ENCODE data around the gene DNMT1. TPM values are rescaled to one million over a fixed set of nuclear protein-coding genes. Genes with fewer than 3 reads are reported as not detected.

DNMT1 gene
- total and polyA plus RNA-seq, 2 donors (not counting 1 experiment from before 2014, with no cell fraction given), result 53.0 to 119 TPM

DNA sequence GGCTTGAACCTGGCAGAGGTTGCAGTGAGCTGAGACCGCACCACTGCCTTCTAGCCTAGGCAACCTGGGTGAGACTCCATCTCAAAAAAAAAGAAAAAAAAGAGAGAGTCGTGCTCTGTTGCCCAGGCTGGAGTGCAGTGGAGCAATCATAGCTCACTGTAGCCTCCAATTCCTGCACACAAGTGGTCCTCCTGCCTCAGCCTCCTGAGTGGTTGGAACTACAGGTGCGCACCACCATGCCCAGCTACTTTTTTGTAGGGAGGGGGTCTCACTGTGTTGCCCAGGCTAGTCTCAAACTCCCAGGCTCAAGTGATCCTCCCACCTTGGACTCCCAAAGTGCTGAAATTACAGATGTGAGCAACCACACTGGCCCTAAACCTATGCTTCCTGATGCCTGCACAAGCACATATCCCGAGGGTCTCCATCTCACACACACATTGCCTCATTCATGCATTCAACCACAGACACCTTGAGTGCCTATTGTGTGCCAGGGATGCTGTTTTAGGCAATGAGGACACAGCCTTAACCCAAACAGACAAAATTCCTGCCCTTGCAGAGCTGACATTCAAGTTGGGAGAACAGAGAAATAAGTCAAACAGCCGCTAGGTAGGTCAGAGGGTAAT, 94.5 kb downstream of the DNMT1 start:
- WGBS (ENCODE audit: insufficient coverage), result 94% methylated on average over 4 of the region's 5 CpGs
- no peaks in the 10 kb centered on the region for H3K27me3 ChIP-seq (replicated peaks in 1 of 4; ENCODE audit: control extremely low read depth in 1 of 4, control insufficient read depth in 3 of 4, insufficient read depth in 4 of 4, low read length in 3 of 4)
- no peak overlapping the region for H3K4me2 ChIP-seq (replicated peaks; ENCODE audit: low read depth, low read length, poor library complexity, severe bottlenecking)
- peaks cover 58 to 75% of the 10 kb centered on the region in 2 donors for H3K4me1 ChIP-seq (ENCODE audit: control insufficient read depth in 2 of 2, insufficient read depth in 2 of 2, low read length in 2 of 2)
- H3K9me3 Mint-ChIP-seq (ENCODE audit: insufficient read depth), result no peaks in the 10 kb centered on the region
- H3K36me3 ChIP-seq (replicated peaks in 1 of 2; ENCODE audit: control extremely low read depth in 1 of 2, control insufficient read depth in 1 of 2, extremely low read depth in 1 of 2, insufficient read depth in 2 of 2, low read length in 1 of 2), result no peaks in the 10 kb centered on the region
- CTCF ChIA-PET, result interaction anchor here (0.6 to 14.9 kb wide), 5 partner anchors 15 to 151 kb away, joined by 3 to 263 read pairs (median 3); partner anchors contain the start of genes EIF3G, MRPL4 and P2RY11
- H3K27me3 Mint-ChIP-seq, result no peaks in the 10 kb centered on the region
- no peak for TF ChIP-seq CTCF (IDR thresholded peaks at IDR 0.05)
- no peak for TF ChIP-seq EZH2 (IDR thresholded peaks at IDR 0.05; ENCODE audit: borderline replicate concordance, insufficient read depth, low read depth, low read length, poor library complexity, severe bottlenecking)
- POLR2A ChIA-PET, result interaction anchor here (0.5 to 6.1 kb wide), 4 partner anchors 13 to 198 kb away, joined by 5 to 62 read pairs (median 8); partner anchors contain the start of gene P2RY11
- H2AFZ ChIP-seq (ENCODE audit: insufficient read depth, low read depth, low read length, poor library complexity, severe bottlenecking), result no peak overlapping the region
- peak overlapping the region in 1 of 2 donors; percentile 42 for H3K27ac ChIP-seq (ENCODE audit: low read length in 2 of 2)
- H3K9me3 ChIP-seq (ENCODE audit: control extremely low read depth in 1 of 3, control insufficient read depth in 2 of 3, insufficient read depth in 1 of 3, low read length in 2 of 3), result peaks cover 0 to 4% (median 4%) of the 10 kb centered on the region in 3 donors
- H3K27ac Mint-ChIP-seq, result peak overlapping the region; percentile 71
- intact Hi-C loops (cut with micrococcal nuclease), result loop anchor here (10.0 kb wide), 1 partner anchor 305 kb away; the partner anchor contains the start of gene CDC37
- H3K4me3 Mint-ChIP-seq, result peak overlapping the region; percentile 62
- no peaks in the 10 kb centered on the region for H4K20me1 ChIP-seq (ENCODE audit: control insufficient read depth, insufficient read depth, low read length, poor library complexity, severe bottlenecking)
- H3K4me1 Mint-ChIP-seq, result peaks cover 51% of the 10 kb centered on the region
- H3K9ac ChIP-seq (ENCODE audit: low read length), result no peak overlapping the region
- no peak overlapping the region for H3K4me3 ChIP-seq (ENCODE audit: control extremely low read depth in 1 of 5, extremely low read depth in 1 of 5, insufficient read depth in 1 of 5, low read depth in 2 of 5, low read length in 4 of 5)
- ATAC-seq (ENCODE audit: low read depth) (no peak), DNase-seq (no peak)
- H3K79me2 ChIP-seq (ENCODE audit: control insufficient read depth, insufficient read depth, low read length), result no peaks in the 10 kb centered on the region

GRCh38 chr19:10096615-10096963, 98.2 kb downstream of the DNMT1 start:
- Mint-ChIP-seq H3K4me1 (peaks cover 39% of the 10 kb centered on the region), H3K4me3 (peak overlapping the region; percentile 69), H3K9me3 (ENCODE audit: insufficient read depth) (no peaks in the 10 kb centered on the region), H3K27me3 (no peaks in the 10 kb centered on the region), H3K27ac (peak overlapping the region; percentile 32)
- H3K4me1 ChIP-seq (ENCODE audit: control insufficient read depth in 2 of 2, insufficient read depth in 2 of 2, low read length in 2 of 2), result peaks cover 30 to 51% of the 10 kb centered on the region in 2 donors
- H3K9ac ChIP-seq (ENCODE audit: low read length), result peak overlapping the region; percentile 65
- no peaks in the 10 kb centered on the region for H3K79me2 ChIP-seq (ENCODE audit: control insufficient read depth, insufficient read depth, low read length)
- no peak for DNase-seq
- ChIA-PET CTCF (interaction anchor here (0.7 to 14.9 kb wide), 8 partner anchors 8 to 164 kb away, joined by 3 to 263 read pairs (median 6); partner anchors contain the start of genes EIF3G, MRPL4, P2RY11 and PPAN), POLR2A (interaction anchor here (0.7 to 3.0 kb wide), 7 partner anchors 9 to 155 kb away, joined by 3 to 26 read pairs (median 11); partner anchors contain the start of genes MRPL4, P2RY11 and PPAN)
- peak overlapping the region; percentile 92 for H2AFZ ChIP-seq (ENCODE audit: insufficient read depth, low read depth, low read length, poor library complexity, severe bottlenecking)
- ATAC-seq (ENCODE audit: low read depth), result no peak
- intact Hi-C loops (cut with micrococcal nuclease), result loop anchor here (1.0 to 5.0 kb wide), 4 partner anchors 10 to 284 kb away; partner anchors contain the start of genes MRPL4, PPAN, SHFL and TYK2
- no peaks in the 10 kb centered on the region for H3K27me3 ChIP-seq (replicated peaks in 1 of 4; ENCODE audit: control extremely low read depth in 1 of 4, control insufficient read depth in 3 of 4, insufficient read depth in 4 of 4, low read length in 3 of 4)
- no peaks in the 10 kb centered on the region for H4K20me1 ChIP-seq (ENCODE audit: control insufficient read depth, insufficient read depth, low read length, poor library complexity, severe bottlenecking)
- peaks cover 0 to 4% (median 4%) of the 10 kb centered on the region in 3 donors for H3K9me3 ChIP-seq (ENCODE audit: control extremely low read depth in 1 of 3, control insufficient read depth in 2 of 3, insufficient read depth in 1 of 3, low read length in 2 of 3)
- 47% methylated on average over 26 of the region's 26 CpGs for WGBS (ENCODE audit: insufficient coverage)
- H3K4me2 ChIP-seq (replicated peaks; ENCODE audit: low read depth, low read length, poor library complexity, severe bottlenecking), result peak overlapping the region; percentile 97
- peaks cover 0 to 5% of the 10 kb centered on the region in 2 experiments for H3K36me3 ChIP-seq (replicated peaks in 1 of 2; ENCODE audit: control extremely low read depth in 1 of 2, control insufficient read depth in 1 of 2, extremely low read depth in 1 of 2, insufficient read depth in 2 of 2, low read length in 1 of 2)
- peak overlapping the region; percentile 62 to 74 for H3K27ac ChIP-seq (ENCODE audit: low read length in 2 of 2)
- no peak for TF ChIP-seq EZH2 (IDR thresholded peaks at IDR 0.05; ENCODE audit: borderline replicate concordance, insufficient read depth, low read depth, low read length, poor library complexity, severe bottlenecking)
- TF ChIP-seq CTCF (IDR thresholded peaks at IDR 0.05), result no peak
- peak overlapping the region in 4 of 5 experiments; percentile 40 to 55 (median 50) for H3K4me3 ChIP-seq (ENCODE audit: control extremely low read depth in 1 of 5, extremely low read depth in 1 of 5, insufficient read depth in 1 of 5, low read depth in 2 of 5, low read length in 4 of 5)
